Suprapubic skin (tissue), 4 donors: ENCODE measurements around the gene RAB33B. TPM values are rescaled to one million over a fixed set of nuclear protein-coding genes. Genes with fewer than 3 reads are reported as not detected.

Source experiments
- DNase-seq, 2 donors: peaks; one replicate each; pipeline ENCODE4 v3.0.0-alpha.2; 2019; ENCODE audit warnings: low spot score in 2 of 2
- H3K27ac ChIP-seq: fragments of 200-600 bp; sonication (generic); one replicate; pipeline ENCODE4 v1.5.1; 2019
- H3K27me3 ChIP-seq: fragments of 200-600 bp; sonication (generic); one replicate; pipeline ENCODE4 v1.5.1; 2019
- H3K36me3 ChIP-seq: fragments of 200-600 bp; sonication (generic); one replicate; pipeline ENCODE4 v1.5.1; 2019
- H3K4me1 ChIP-seq: fragments of 200-600 bp; sonication (generic); one replicate; pipeline ENCODE4 v1.5.1; 2019
- H3K4me3 ChIP-seq: fragments of 200-600 bp; sonication (generic); one replicate; pipeline ENCODE4 v1.5.1; 2019; ENCODE audit warnings: mild to moderate bottlenecking
- H3K9me3 ChIP-seq: fragments of 200-600 bp; sonication (generic); one replicate; pipeline ENCODE4 v1.5.1; 2019
- EP300 ChIP-seq: sonication (generic); formaldehyde crosslinking; IDR thresholded peaks from one replicate; pipeline ENCODE4 v1.6.1; 2017; ENCODE audit warnings: antibody characterized with exemption
- POLR2A ChIP-seq, 2 donors: fragments of 450-650 bp; IDR thresholded peaks; one replicate each; pipeline ENCODE4 v1.6.1; 2017; ENCODE audit warnings: antibody characterized with exemption in 2 of 2, mild to moderate bottlenecking in 2 of 2, moderate library complexity in 2 of 2
- POLR2AphosphoS5 ChIP-seq, 3 donors: sonication (generic); formaldehyde crosslinking; IDR thresholded peaks; one replicate each; pipeline ENCODE4 v1.6.1; 2017; ENCODE audit warnings: antibody characterized with exemption in 3 of 3
- WGBS: methylation state at CpG from one replicate; pipeline ENCODE4 v1.1.5; 2018; 5-methylcytosine and 5-hydroxymethylcytosine counted together
- total RNA-seq, 4 donors: library from RNA; depleted of rRNA; stranded (reverse); fragments of >200 nt; gene quantifications; one replicate each; pipeline ENCODE4 v1.1.0, GENCODE V29; 2016
- TF ChIP-seq, protein P1 (sequence below), 2 donors: fragments of 200-600 bp in 1 of 2; fragments of 450-650 bp in 1 of 2; sonication (generic) in 1 of 2; IDR thresholded peaks; one replicate each; pipeline ENCODE4 v1.5.1; 2016 to 2019; ENCODE audit warnings: antibody characterized with exemption in 2 of 2, mild to moderate bottlenecking in 1 of 2, moderate library complexity in 1 of 2

RAB33B gene
- total RNA-seq, 4 donors from 2014 or later: 8.1 to 10.8 (median 9.2) TPM

DNA sequence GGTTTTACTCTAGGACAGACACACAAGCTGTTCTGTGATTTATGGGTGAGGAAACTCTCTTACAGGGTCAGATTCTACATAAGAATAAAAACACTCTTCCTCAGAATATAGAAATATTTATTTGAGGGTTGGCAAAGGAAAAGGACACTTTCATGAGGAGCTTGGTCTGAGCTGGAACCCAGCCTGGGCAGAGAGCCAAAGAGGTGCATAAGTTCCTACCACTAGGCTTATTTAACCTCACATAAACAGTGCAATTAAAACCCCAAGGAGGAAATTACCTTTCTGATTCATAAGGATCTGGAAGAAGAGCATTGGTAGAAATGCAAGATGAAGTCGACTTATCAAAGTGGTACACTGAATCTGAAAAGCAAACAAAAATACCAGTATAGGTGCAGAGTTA, 69.2 kb downstream of the RAB33B start:
- H3K4me3 ChIP-seq: no peak overlapping the region
- H3K36me3 ChIP-seq: peaks cover 66% of the 10 kb centered on the region
- DNase-seq: no peak
- no peak overlapping the region for H3K27ac ChIP-seq
- 87% methylated on average over 1 of the region's 1 CpG for WGBS
- H3K9me3 ChIP-seq: no peaks in the 10 kb centered on the region
- no peak for TF ChIP-seq EP300
- TF ChIP-seq POLR2A (IDR thresholded peaks at IDR 0.05): no peak
- TF ChIP-seq POLR2AphosphoS5 (IDR thresholded peaks at IDR 0.05): no peak
- TF ChIP-seq, protein P1, sequence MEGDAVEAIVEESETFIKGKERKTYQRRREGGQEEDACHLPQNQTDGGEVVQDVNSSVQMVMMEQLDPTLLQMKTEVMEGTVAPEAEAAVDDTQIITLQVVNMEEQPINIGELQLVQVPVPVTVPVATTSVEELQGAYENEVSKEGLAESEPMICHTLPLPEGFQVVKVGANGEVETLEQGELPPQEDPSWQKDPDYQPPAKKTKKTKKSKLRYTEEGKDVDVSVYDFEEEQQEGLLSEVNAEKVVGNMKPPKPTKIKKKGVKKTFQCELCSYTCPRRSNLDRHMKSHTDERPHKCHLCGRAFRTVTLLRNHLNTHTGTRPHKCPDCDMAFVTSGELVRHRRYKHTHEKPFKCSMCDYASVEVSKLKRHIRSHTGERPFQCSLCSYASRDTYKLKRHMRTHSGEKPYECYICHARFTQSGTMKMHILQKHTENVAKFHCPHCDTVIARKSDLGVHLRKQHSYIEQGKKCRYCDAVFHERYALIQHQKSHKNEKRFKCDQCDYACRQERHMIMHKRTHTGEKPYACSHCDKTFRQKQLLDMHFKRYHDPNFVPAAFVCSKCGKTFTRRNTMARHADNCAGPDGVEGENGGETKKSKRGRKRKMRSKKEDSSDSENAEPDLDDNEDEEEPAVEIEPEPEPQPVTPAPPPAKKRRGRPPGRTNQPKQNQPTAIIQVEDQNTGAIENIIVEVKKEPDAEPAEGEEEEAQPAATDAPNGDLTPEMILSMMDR (IDR thresholded peaks at IDR 0.05): no peak
- H3K4me1 ChIP-seq: peaks cover 5% of the 10 kb centered on the region
- no peaks in the 10 kb centered on the region for H3K27me3 ChIP-seq

DNA sequence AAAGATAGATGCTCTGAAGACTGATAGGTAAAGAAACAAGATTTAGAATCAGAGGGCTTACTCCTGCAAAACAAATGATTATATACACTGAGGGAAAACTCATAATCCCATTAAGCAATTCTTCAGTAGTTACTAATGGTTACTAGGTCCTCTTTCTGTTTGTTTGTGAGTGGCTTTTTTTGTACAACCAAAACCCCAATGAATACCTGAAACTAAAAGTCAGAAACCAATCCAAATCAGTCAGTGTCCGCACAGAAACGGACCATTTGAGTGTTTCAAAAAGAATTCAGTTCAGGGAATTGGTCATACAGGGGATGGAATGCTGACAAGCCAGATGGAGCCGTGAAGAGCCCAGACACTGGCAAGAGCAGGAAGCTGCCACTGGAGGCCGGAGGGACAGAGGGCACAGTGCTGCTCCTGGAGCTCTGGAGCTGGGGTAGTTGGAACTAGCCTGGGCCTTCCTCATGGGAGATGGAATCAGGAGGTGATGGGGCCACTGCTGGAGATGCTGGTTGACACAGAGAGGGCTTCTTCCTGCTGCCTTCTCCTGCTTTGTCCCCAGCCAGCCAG, 70.2 kb downstream of the RAB33B start:
- DNase-seq: no peak
- Histone ChIP-seq H3K27me3 (no peaks in the 10 kb centered on the region), H3K9me3 (no peaks in the 10 kb centered on the region), H3K36me3 (peaks cover 60% of the 10 kb centered on the region), H3K4me3 (no peak overlapping the region), H3K4me1 (peaks cover 9% of the 10 kb centered on the region), H3K27ac (no peak overlapping the region)
- TF ChIP-seq, protein P1 (IDR thresholded peaks at IDR 0.05): no peak
- TF ChIP-seq POLR2AphosphoS5 (IDR thresholded peaks at IDR 0.05) (no peak), EP300 (no peak), POLR2A (IDR thresholded peaks at IDR 0.05) (no peak)
- 83% methylated on average over 4 of the region's 4 CpGs for WGBS

DNA sequence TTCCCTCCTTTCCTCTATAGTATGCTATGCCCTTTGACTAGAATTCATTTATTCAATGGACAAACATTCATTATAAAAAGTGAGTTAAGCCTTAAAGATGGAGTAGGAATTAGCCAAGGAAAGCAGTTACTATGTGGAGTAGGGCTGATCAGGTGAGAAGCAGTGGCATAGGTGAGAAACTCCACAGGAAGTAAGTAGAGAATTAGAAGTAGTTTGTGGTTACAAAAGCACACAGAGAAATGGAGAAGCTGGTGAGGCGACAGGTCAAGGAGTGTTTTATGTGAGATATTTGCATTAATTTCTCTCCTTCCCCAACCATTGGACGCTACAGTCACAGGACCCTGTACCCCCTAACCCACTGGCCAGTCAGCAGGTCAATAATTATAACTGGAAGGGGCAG, 71.5 kb downstream of the RAB33B start:
- Histone ChIP-seq H3K27ac (no peak overlapping the region), H3K27me3 (no peaks in the 10 kb centered on the region), H3K4me1 (peaks cover 9% of the 10 kb centered on the region), H3K4me3 (no peak overlapping the region), H3K9me3 (no peaks in the 10 kb centered on the region), H3K36me3 (peaks cover 48% of the 10 kb centered on the region)
- 44% methylated on average over 2 of the region's 2 CpGs for WGBS
- TF ChIP-seq, protein P1 (IDR thresholded peaks at IDR 0.05): no peak
- TF ChIP-seq EP300 (no peak), POLR2AphosphoS5 (IDR thresholded peaks at IDR 0.05) (no peak), POLR2A (IDR thresholded peaks at IDR 0.05) (no peak)
- no peak for DNase-seq

Other genes starting within 250 kb of the RAB33B start
- under 1 TPM in 2 of 4 donors, not detected in 2; 0.36 to 0.60 TPM for gene MGARP, start 173.9 kb upstream of the RAB33B start, total RNA-seq
- gene NAA15, start 152.6 kb upstream of the RAB33B start, total RNA-seq: 10 to 100 TPM; 26.5 to 41.8 (median 27.8) TPM
- 10 to 100 TPM; 23.1 to 78.2 (median 54.5) TPM for gene NDUFC1, start 151.6 kb upstream of the RAB33B start, total RNA-seq
- gene SETD7, start 102.1 kb downstream of the RAB33B start, total RNA-seq: 10 to 100 TPM; 41.8 to 46.6 (median 43.9) TPM
- gene MGST2, start 211.7 kb downstream of the RAB33B start, total RNA-seq: 100 to 1,000 TPM in 3 of 4 donors, 10 to 100 TPM in 1; 98.7 to 157 (median 128) TPM